Measurements from ENCODE around the gene MAN1A1. TPM values are rescaled to one million over a fixed set of nuclear protein-coding genes. Genes with fewer than 3 reads are reported as not detected.

The MAN1A1 gene
- total and polyA plus RNA-seq, 2 of the 8 experiments (the other 6 are each of a cell fraction or from before 2014, with no cell fraction given), result 1.8 to 5.4 TPM

DNA sequence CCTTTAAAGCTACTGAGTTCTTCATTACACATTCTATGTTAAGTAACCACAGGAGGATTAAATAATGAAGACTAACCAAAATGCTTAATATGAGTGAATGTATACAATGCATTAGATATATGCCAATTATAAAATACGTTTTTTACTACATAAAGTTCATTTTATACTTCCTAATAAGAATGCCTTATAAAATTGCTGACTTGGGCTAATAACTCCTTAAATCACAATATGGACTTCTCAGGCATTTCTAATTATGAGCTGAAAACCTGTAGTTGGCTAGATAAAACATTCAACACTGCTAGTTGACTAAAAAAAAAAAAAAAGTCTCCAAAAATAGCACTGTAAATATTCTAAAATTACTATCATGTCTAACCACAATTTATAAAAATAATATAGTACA lies 11.8 kb downstream of the MAN1A1 start:
- POLR2A ChIA-PET (ENCODE audit: partially characterized antibody), result no interaction called here
- no peak overlapping the region for H2BK120ac ChIP-seq (replicated peaks; ENCODE audit: low read depth, low read length)
- H2BK20ac ChIP-seq (ENCODE audit: low read length), result no peak overlapping the region
- no peaks in the 10 kb centered on the region for H3K23me2 ChIP-seq (ENCODE audit: low read depth, low read length)
- no peaks in the 10 kb centered on the region for H3K36me3 ChIP-seq (ENCODE audit: control insufficient read depth in 2 of 4, insufficient read depth in 4 of 4, low read length in 3 of 4)
- no peak overlapping the region for H4K91ac ChIP-seq (replicated peaks; ENCODE audit: insufficient read length, low read length)
- no peaks in the 10 kb centered on the region for H3K79me1 ChIP-seq (ENCODE audit: low read depth, low read length)
- no peaks in the 10 kb centered on the region for H4K20me1 ChIP-seq (replicated peaks in 1 of 2; ENCODE audit: control insufficient read depth in 1 of 2, insufficient read depth in 2 of 2, low read length in 2 of 2)
- no peak overlapping the region for H3K4me3 ChIP-seq (ENCODE audit: extremely low read depth in 1 of 4, insufficient read depth in 2 of 4, low read depth in 3 of 4, low read length in 4 of 4)
- H4K5ac ChIP-seq (ENCODE audit: insufficient read length, low read depth, low read length), result no peak overlapping the region
- no peak overlapping the region for H2BK12ac ChIP-seq (ENCODE audit: low read depth, low read length)
- H2BK5ac ChIP-seq (ENCODE audit: low read depth, low read length), result no peak overlapping the region
- no peaks in the 10 kb centered on the region for H3K79me2 ChIP-seq (ENCODE audit: control insufficient read depth in 1 of 2, insufficient read depth in 2 of 2, low read length in 2 of 2)
- H3K56ac ChIP-seq (replicated peaks; ENCODE audit: insufficient read length, low read depth, low read length), result no peak overlapping the region
- H3K9ac ChIP-seq (replicated peaks in 1 of 4; ENCODE audit: extremely low read depth in 1 of 4, low read depth in 3 of 4, low read length in 3 of 4), result no peak overlapping the region
- H3K4me1 ChIP-seq (replicated peaks in 1 of 4; ENCODE audit: control insufficient read depth in 3 of 4, insufficient read depth in 4 of 4, low read length in 3 of 4), result peaks cover 0 to 7% (median 5%) of the 10 kb centered on the region in 4 experiments; a peak in 5 of 7 replicates
- no peaks in the 10 kb centered on the region for H3K27me3 ChIP-seq (replicated peaks in 1 of 4; ENCODE audit: control insufficient read depth in 3 of 4, extremely low read depth in 1 of 4, insufficient read depth in 3 of 4, low read length in 3 of 4)
- H2BK15ac ChIP-seq (ENCODE audit: low read length), result no peak overlapping the region
- no peak overlapping the region for H3K23ac ChIP-seq (ENCODE audit: insufficient read length)
- no peak overlapping the region for H2AK5ac ChIP-seq (ENCODE audit: low read depth, low read length)
- no peak overlapping the region for H3K14ac ChIP-seq (ENCODE audit: insufficient read length)
- 83% methylated on average over 1 of the region's 1 CpG; no CpG with 5 or more reads in 1 of the 2 experiments for WGBS, 2 experiments (ENCODE audit: extremely low coverage in 1 of 2, insufficient coverage in 1 of 2, insufficient read length in 1 of 2, insufficient replicate concordance in 2 of 2, low coverage in 1 of 2, low lambda C conversion rate in 2 of 2, missing lambda C conversion rate in 1 of 2)
- H4K8ac ChIP-seq (ENCODE audit: extremely low read depth, insufficient read depth, low read length), result no peak overlapping the region
- H3K27ac ChIP-seq (ENCODE audit: low read depth, low read length), result no peak overlapping the region
- CTCF ChIA-PET (ENCODE audit: partially characterized antibody), result interaction anchor here (0.7 to 1.8 kb wide), 3 partner anchors 15 to 208 kb away, joined by 3 to 4 read pairs (median 4); no protein-coding TSS in a partner anchor
- no peak overlapping the region for H3K4me2 ChIP-seq (ENCODE audit: insufficient read depth in 1 of 2, low read depth in 2 of 2, low read length in 2 of 2)
- DNase-seq (ENCODE audit: low read depth in 1 of 2, low spot score in 2 of 2), result no peak
- no peak overlapping the region for H2AFZ ChIP-seq (ENCODE audit: low read length)
- FAIRE-seq, result no peak
- no peaks in the 10 kb centered on the region for H3K9me3 ChIP-seq (ENCODE audit: insufficient read depth in 2 of 2, low read depth in 1 of 2, low read length in 1 of 2)
- H3K18ac ChIP-seq (ENCODE audit: extremely low read depth, low read length), result no peak overlapping the region
- H3K4ac ChIP-seq (replicated peaks; ENCODE audit: insufficient read length, low read depth, low read length), result no peak overlapping the region
- no peak for TF ChIP-seq CBX8 (IDR thresholded peaks at IDR 0.05; ENCODE audit: borderline replicate concordance, low read depth, low read length)
- no peak for TF ChIP-seq YY1 (IDR thresholded peaks at IDR 0.05; ENCODE audit: low read depth, low read length)
- no peak for TF ChIP-seq RFX5 (IDR thresholded peaks at IDR 0.05; ENCODE audit: borderline replicate concordance, low read depth, low read length)
- TF ChIP-seq RAD21 (IDR thresholded peaks at IDR 0.05 in 1 of 2, conservative IDR thresholded peaks at IDR 0.05 in 1 of 2; ENCODE audit: low read depth in 2 of 2, low read length in 2 of 2), result no peak
- TF ChIP-seq, protein P1, sequence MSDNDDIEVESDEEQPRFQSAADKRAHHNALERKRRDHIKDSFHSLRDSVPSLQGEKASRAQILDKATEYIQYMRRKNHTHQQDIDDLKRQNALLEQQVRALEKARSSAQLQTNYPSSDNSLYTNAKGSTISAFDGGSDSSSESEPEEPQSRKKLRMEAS (IDR thresholded peaks at IDR 0.05), result no peak
- TF ChIP-seq, protein P2, sequence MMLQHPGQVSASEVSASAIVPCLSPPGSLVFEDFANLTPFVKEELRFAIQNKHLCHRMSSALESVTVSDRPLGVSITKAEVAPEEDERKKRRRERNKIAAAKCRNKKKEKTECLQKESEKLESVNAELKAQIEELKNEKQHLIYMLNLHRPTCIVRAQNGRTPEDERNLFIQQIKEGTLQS (IDR thresholded peaks at IDR 0.05; ENCODE audit: insufficient read depth, low read depth, low read length), result no peak
- no peak for TF ChIP-seq NRF1 (IDR thresholded peaks at IDR 0.05; ENCODE audit: low read depth, low read length)
- TF ChIP-seq SIX5 (IDR thresholded peaks at IDR 0.05; ENCODE audit: low read depth, low read length), result no peak
- TF ChIP-seq, protein P3, sequence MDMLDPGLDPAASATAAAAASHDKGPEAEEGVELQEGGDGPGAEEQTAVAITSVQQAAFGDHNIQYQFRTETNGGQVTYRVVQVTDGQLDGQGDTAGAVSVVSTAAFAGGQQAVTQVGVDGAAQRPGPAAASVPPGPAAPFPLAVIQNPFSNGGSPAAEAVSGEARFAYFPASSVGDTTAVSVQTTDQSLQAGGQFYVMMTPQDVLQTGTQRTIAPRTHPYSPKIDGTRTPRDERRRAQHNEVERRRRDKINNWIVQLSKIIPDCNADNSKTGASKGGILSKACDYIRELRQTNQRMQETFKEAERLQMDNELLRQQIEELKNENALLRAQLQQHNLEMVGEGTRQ (IDR thresholded peaks at IDR 0.05; ENCODE audit: low read length), result no peak
- no peak for TF ChIP-seq HDAC2 (IDR thresholded peaks at IDR 0.05; ENCODE audit: borderline replicate concordance in 1 of 2, low read depth in 2 of 2, low read length in 2 of 2)
- TF ChIP-seq, protein P4, sequence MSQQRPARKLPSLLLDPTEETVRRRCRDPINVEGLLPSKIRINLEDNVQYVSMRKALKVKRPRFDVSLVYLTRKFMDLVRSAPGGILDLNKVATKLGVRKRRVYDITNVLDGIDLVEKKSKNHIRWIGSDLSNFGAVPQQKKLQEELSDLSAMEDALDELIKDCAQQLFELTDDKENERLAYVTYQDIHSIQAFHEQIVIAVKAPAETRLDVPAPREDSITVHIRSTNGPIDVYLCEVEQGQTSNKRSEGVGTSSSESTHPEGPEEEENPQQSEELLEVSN (IDR thresholded peaks at IDR 0.05), result no peak
